ENCODE data around the gene ATG9B.

The ATG9B gene

GRCh38 chr7:150969475-150969874 is 54.8 kb downstream of the ATG9B start:
- Histone ChIP-seq H3K4me1 (ENCODE audit: control insufficient read depth, insufficient read depth, low read length) (no peaks in the 10 kb centered on the region), H3K36me3 (ENCODE audit: control insufficient read depth in 2 of 2, insufficient read depth in 1 of 2, low read length in 2 of 2) (no peaks in the 10 kb centered on the region), H3K4me3 (ENCODE audit: low read depth, low read length) (no peak overlapping the region), H3K9me3 (ENCODE audit: control insufficient read depth, insufficient read depth, low read depth, low read length) (no peaks in the 10 kb centered on the region), H3K27ac (ENCODE audit: extremely low read depth, low read depth, low read length) (no peak overlapping the region)
- POLR2A ChIA-PET: interaction anchor here (1.4 kb wide), 1 partner anchor 10 kb away, joined by 3 read pairs; no protein-coding TSS in a partner anchor
- no peak for TF ChIP-seq ZNF169 (tag by site-specific recombination; IDR thresholded peaks at IDR 0.05)
- TF ChIP-seq ZBTB1 (tag by site-specific recombination; IDR thresholded peaks at IDR 0.05): no peak
- TF ChIP-seq ZNF23 (tag by site-specific recombination; IDR thresholded peaks at IDR 0.05; ENCODE audit: borderline replicate concordance): no peak
- TF ChIP-seq ZNF529 (tag by site-specific recombination; IDR thresholded peaks at IDR 0.05; ENCODE audit: insufficient replicate concordance): no peak
- no peak for TF ChIP-seq ZBTB6 (tag by site-specific recombination; IDR thresholded peaks at IDR 0.05)
- TF ChIP-seq ZNF768 (tag by site-specific recombination; IDR thresholded peaks at IDR 0.05): no peak
- peak; percentile 33; the same call in 1 of the 2 replicates for TF ChIP-seq ZFHX2 (tag by site-specific recombination; conservative IDR thresholded peaks at IDR 0.05)
- TF ChIP-seq ZNF747 (tag by site-specific recombination; IDR thresholded peaks at IDR 0.05): no peak
- TF ChIP-seq ZNF785 (tag by site-specific recombination; IDR thresholded peaks at IDR 0.05): no peak
- TF ChIP-seq ZNF132 (tag by site-specific recombination; IDR thresholded peaks at IDR 0.05; ENCODE audit: borderline replicate concordance): no peak
- no peak for TF ChIP-seq ZBTB21 (tag by site-specific recombination; IDR thresholded peaks at IDR 0.05)
- TF ChIP-seq ZNF549 (tag by site-specific recombination; IDR thresholded peaks at IDR 0.05): no peak
- no peak for TF ChIP-seq ZNF426 (tag by site-specific recombination; IDR thresholded peaks at IDR 0.05)
- TF ChIP-seq ZNF10 (tag by site-specific recombination; IDR thresholded peaks at IDR 0.05): no peak
- TF ChIP-seq ZNF544 (tag by site-specific recombination; IDR thresholded peaks at IDR 0.05): no peak
- TF ChIP-seq ZBTB26 (tag by site-specific recombination; optimal IDR thresholded peaks at IDR 0.05): no peak
- no peak for TF ChIP-seq ZBTB44 (tag by site-specific recombination; IDR thresholded peaks at IDR 0.05)
- TF ChIP-seq ZNF701 (tag by site-specific recombination; IDR thresholded peaks at IDR 0.05): no peak
- TF ChIP-seq EGR2 (tag by site-specific recombination; IDR thresholded peaks at IDR 0.05; ENCODE audit: low read depth): peak; percentile 24; the same call in 1 of the 2 replicates
- no peak for TF ChIP-seq BCL11B (tag by site-specific recombination; IDR thresholded peaks at IDR 0.05; ENCODE audit: low read depth)
- no peak for TF ChIP-seq ZNF670 (tag by site-specific recombination; IDR thresholded peaks at IDR 0.05; ENCODE audit: low read depth)
- TF ChIP-seq ZIC2 (tag by site-specific recombination; IDR thresholded peaks at IDR 0.05): peak; percentile 29; the same call in 1 of the 2 replicates
- TF ChIP-seq ZNF157 (tag by site-specific recombination; IDR thresholded peaks at IDR 0.05): no peak
- no peak for TF ChIP-seq GLIS2 (tag by site-specific recombination; IDR thresholded peaks at IDR 0.05)
- no peak for TF ChIP-seq ZNF404 (tag by site-specific recombination; IDR thresholded peaks at IDR 0.05)
- TF ChIP-seq ZSCAN4 (tag by site-specific recombination; IDR thresholded peaks at IDR 0.05): no peak
- no peak for TF ChIP-seq ZNF398 (tag by site-specific recombination; IDR thresholded peaks at IDR 0.05)
- peak; percentile 60; the same call in 1 of the 2 replicates for TF ChIP-seq ZNF24 (tag by site-specific recombination; IDR thresholded peaks at IDR 0.05)
- TF ChIP-seq ZNF558 (tag by site-specific recombination; IDR thresholded peaks at IDR 0.05): no peak
- peak; percentile 57; the same call in 1 of the 2 replicates for TF ChIP-seq ZSCAN16 (tag by site-specific recombination; IDR thresholded peaks at IDR 0.05)
- TF ChIP-seq HOXC10 (CRISPR knock-in tag; IDR thresholded peaks at IDR 0.05): no peak
- TF ChIP-seq IKZF3 (tag by site-specific recombination; IDR thresholded peaks at IDR 0.05): no peak
- CTCF ChIA-PET: interaction anchor here (1.1 to 11.1 kb wide), 3 partner anchors 15 to 142 kb away, joined by 5 to 124 read pairs (median 10); no protein-coding TSS in a partner anchor

Measured in HEK293 (cell line).